Hepatocyte (in vitro differentiated cells): ENCODE measurements around the gene ZNF681. TPM values are rescaled to one million over a fixed set of nuclear protein-coding genes. Genes with fewer than 3 reads are reported as not detected.

Experiments
- DNase-seq: peaks from one replicate; pipeline ENCODE4 v3.0.0-alpha.2; 2016; ENCODE audit warnings: low spot score
- H2AFZ ChIP-seq: fragments of 200-600 bp; sonication (generic); 2 replicates; pipeline ENCODE4 v1.6.0; 2016; ENCODE audit warnings: antibody characterized with exemption, mild to moderate bottlenecking
- H3K27ac ChIP-seq: fragments of 200-600 bp; sonication (generic); 2 replicates; pipeline ENCODE4 v1.5.1; 2016; ENCODE audit warnings: mild to moderate bottlenecking
- H3K27me3 ChIP-seq: fragments of 200-600 bp; sonication (generic); 2 replicates; pipeline ENCODE4 v1.6.1; 2016
- H3K36me3 ChIP-seq: fragments of 200-600 bp; sonication (generic); replicated peaks from 2 replicates; pipeline ENCODE4 v1.5.1; 2016; ENCODE audit warnings: low read depth; ENCODE audit not compliant: insufficient read depth
- H3K4me1 ChIP-seq: fragments of 200-600 bp; sonication (generic); 2 replicates; pipeline ENCODE4 v1.5.1; 2016; ENCODE audit warnings: mild to moderate bottlenecking, moderate library complexity; ENCODE audit not compliant: insufficient read depth
- H3K4me2 ChIP-seq: fragments of 200-600 bp; sonication (generic); 2 replicates; pipeline ENCODE4 v1.6.0; 2016
- H3K4me3 ChIP-seq: fragments of 200-600 bp; sonication (generic); 2 replicates; pipeline ENCODE4 v1.5.1; 2016; ENCODE audit warnings: mild to moderate bottlenecking
- H3K79me2 ChIP-seq: fragments of 200-600 bp; sonication (generic); 2 replicates; pipeline ENCODE4 v1.6.0; 2017; ENCODE audit warnings: mild to moderate bottlenecking
- H3K9me2 ChIP-seq: fragments of 200-600 bp; sonication (generic); replicated peaks from 2 replicates; pipeline ENCODE4 v1.6.0; 2017; ENCODE audit warnings: mild to moderate bottlenecking; ENCODE audit not compliant: insufficient read depth
- H3K9me3 ChIP-seq: fragments of 200-600 bp; sonication (generic); 2 replicates; pipeline ENCODE4 v1.5.1; 2016; ENCODE audit warnings: low read depth, mild to moderate bottlenecking
- H4K20me1 ChIP-seq: fragments of 200-600 bp; sonication (generic); 2 replicates; pipeline ENCODE4 v1.6.0; 2016; ENCODE audit warnings: mild to moderate bottlenecking; ENCODE audit not compliant: insufficient read depth, poor library complexity, severe bottlenecking
- CTCF ChIP-seq: fragments of 200-600 bp; sonication (generic); IDR thresholded peaks from 2 replicates; pipeline ENCODE4 v1.5.1; 2016; ENCODE audit warnings: antibody characterized with exemption, mild to moderate bottlenecking; ENCODE audit not compliant: poor library complexity
- EZH2 ChIP-seq: fragments of 200-600 bp; sonication (generic); IDR thresholded peaks from 2 replicates; pipeline ENCODE4 v1.6.1; 2016; ENCODE audit warnings: antibody characterized with exemption, mild to moderate bottlenecking, borderline replicate concordance
- EZH2phosphoT487 ChIP-seq: fragments of 200-600 bp; sonication (generic); IDR thresholded peaks from one replicate; pipeline ENCODE4 v1.6.1; 2018; ENCODE audit warnings: antibody characterized with exemption, mild to moderate bottlenecking, low read depth, moderate library complexity; ENCODE audit not compliant: unreplicated experiment, severe bottlenecking
- WGBS: methylation state at CpG from one replicate; pipeline ENCODE4 v1.1.6; 2016; ENCODE audit warnings: low lambda C conversion rate; ENCODE audit errors: missing lambda C conversion rate; 5-methylcytosine and 5-hydroxymethylcytosine counted together
- polyA plus RNA-seq: library from polyadenylated mRNA; unstranded; fragments of >200 nt; fragmentation: Nextera tagmentation; extraction: Ambion mirVana; gene quantifications from 2 replicates; pipeline ENCODE4 v1.2.1, GENCODE V29; 2016
- total RNA-seq: library from RNA; depleted of rRNA; stranded (reverse); fragments of >200 nt; gene quantifications from 2 replicates; pipeline ENCODE4 v1.2.3, GENCODE V29; 2014

The ZNF681 gene
- total and polyA plus RNA-seq, 2 experiments from 2014 or later: 0.74 to 5.9 TPM

- H4K20me1 ChIP-seq: no peaks in the 10 kb centered on the region
- peaks cover 2% of the 10 kb centered on the region for H3K27me3 ChIP-seq
- no peaks in the 10 kb centered on the region for H3K79me2 ChIP-seq
- H2AFZ ChIP-seq: no peak overlapping the region
- H3K27ac ChIP-seq: no peak overlapping the region
- no peak overlapping the region for H3K4me2 ChIP-seq
- no peak for TF ChIP-seq CTCF
- TF ChIP-seq EZH2: no peak
- no peak for TF ChIP-seq EZH2phosphoT487
- H3K4me3 ChIP-seq: no peak overlapping the region
- no peaks in the 10 kb centered on the region for H3K9me3 ChIP-seq
- H3K36me3 ChIP-seq: no peaks in the 10 kb centered on the region
- no peaks in the 10 kb centered on the region for H3K4me1 ChIP-seq
- no peak for DNase-seq
- no peaks in the 10 kb centered on the region for H3K9me2 ChIP-seq
- WGBS: 5% methylated on average over 12 of the region's 12 CpGs
These were observed 39.9 kb downstream of the ZNF681 start for GRCh38 chr19:23718802-23719201.

- H3K27me3 ChIP-seq: peaks cover 2% of the 10 kb centered on the region
- H3K4me2 ChIP-seq: no peak overlapping the region
- H3K36me3 ChIP-seq: no peaks in the 10 kb centered on the region
- H2AFZ ChIP-seq: no peak overlapping the region
- no peak for TF ChIP-seq CTCF
- TF ChIP-seq EZH2phosphoT487: no peak
- TF ChIP-seq EZH2: no peak
- H3K9me3 ChIP-seq: no peaks in the 10 kb centered on the region
- no peaks in the 10 kb centered on the region for H4K20me1 ChIP-seq
- no peak overlapping the region for H3K4me3 ChIP-seq
- DNase-seq: no peak
- H3K9me2 ChIP-seq: no peaks in the 10 kb centered on the region
- no peaks in the 10 kb centered on the region for H3K79me2 ChIP-seq
- H3K27ac ChIP-seq: no peak overlapping the region
- no peaks in the 10 kb centered on the region for H3K4me1 ChIP-seq
These were observed 41.9 kb downstream of the ZNF681 start for GRCh38 chr19:23716792-23717191.

GRCh38 chr19:23709347-23709746 is 49.3 kb downstream of the ZNF681 start:
- TF ChIP-seq EZH2 (no peak), EZH2phosphoT487 (no peak), CTCF (no peak)
- Histone ChIP-seq H3K9me3 (no peaks in the 10 kb centered on the region), H3K4me1 (no peaks in the 10 kb centered on the region), H4K20me1 (no peaks in the 10 kb centered on the region), H2AFZ (no peak overlapping the region), H3K27ac (no peak overlapping the region), H3K4me2 (no peak overlapping the region), H3K79me2 (no peaks in the 10 kb centered on the region), H3K9me2 (no peaks in the 10 kb centered on the region), H3K27me3 (no peaks in the 10 kb centered on the region), H3K4me3 (no peak overlapping the region), H3K36me3 (no peaks in the 10 kb centered on the region)
- no peak for DNase-seq
- WGBS: 45% methylated on average over 2 of the region's 2 CpGs

- TF ChIP-seq EZH2 (no peak), EZH2phosphoT487 (no peak), CTCF (no peak)
- H3K4me2 ChIP-seq: no peak overlapping the region
- no peak overlapping the region for H2AFZ ChIP-seq
- no peaks in the 10 kb centered on the region for H3K27me3 ChIP-seq
- no peaks in the 10 kb centered on the region for H3K36me3 ChIP-seq
- no peak overlapping the region for H3K4me3 ChIP-seq
- H3K27ac ChIP-seq: no peak overlapping the region
- DNase-seq: no peak
- no peaks in the 10 kb centered on the region for H3K9me2 ChIP-seq
- H3K79me2 ChIP-seq: no peaks in the 10 kb centered on the region
- H3K4me1 ChIP-seq: no peaks in the 10 kb centered on the region
- no peaks in the 10 kb centered on the region for H4K20me1 ChIP-seq
- H3K9me3 ChIP-seq: no peaks in the 10 kb centered on the region
- 91% methylated on average over 1 of the region's 1 CpG for WGBS
These were observed 52.0 kb downstream of the ZNF681 start for GRCh38 chr19:23706657-23707056.
